GM21447 (cell line): Measurements from ENCODE around the gene RNASE4.
A peak's percentile ranks its signal among the peaks of the same experiment; 100 is the strongest.
"Not testable (repeated sequence)": the region's sequence is repeated elsewhere in the genome, so short reads cannot be mapped to it uniquely, and the experiment has no call there.

Experiments used
- ATAC-seq: cut with Tn5 transposase; IDR thresholded peaks from one replicate; pipeline ENCODE4 v1.9.1; 2021; ENCODE audit not compliant: unreplicated experiment

Gene RNASE4

DNA sequence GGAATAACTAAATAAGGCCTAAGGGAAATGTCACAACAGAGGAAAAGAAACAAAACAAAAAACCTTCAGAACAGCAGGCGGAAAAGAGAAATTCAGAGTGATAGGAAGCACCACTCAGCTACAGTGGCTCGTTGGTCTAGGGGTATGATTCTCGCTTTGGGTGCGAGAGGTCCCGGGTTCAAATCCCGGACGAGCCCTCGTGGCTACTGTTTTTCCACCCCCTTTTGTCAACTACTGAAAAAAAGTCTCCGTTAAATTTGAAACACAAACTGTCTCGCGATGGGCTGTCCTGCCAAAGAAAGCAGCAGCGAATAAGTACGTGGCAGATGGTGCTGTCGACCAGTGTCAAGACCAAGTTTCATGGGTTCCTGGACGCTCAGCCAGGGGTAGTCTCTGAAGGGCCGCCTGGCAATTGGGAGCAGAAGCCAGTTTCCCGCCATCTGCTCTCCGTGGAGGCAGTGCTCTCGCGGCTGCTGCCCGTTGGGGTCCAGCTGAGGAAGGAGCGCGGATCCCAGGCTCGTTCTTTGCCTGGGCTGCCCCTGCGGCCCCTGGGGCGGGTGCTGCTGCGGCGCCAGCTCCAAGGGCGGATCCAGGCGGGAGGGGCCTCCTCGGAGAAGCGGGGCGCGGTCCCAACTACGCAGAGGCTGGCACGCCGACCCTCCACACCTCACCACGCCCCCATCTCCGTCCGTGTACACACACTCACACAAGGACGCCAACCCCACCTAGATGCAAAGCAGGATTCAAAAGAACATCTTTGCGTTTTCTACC, at the start of gene RNASE4:
Gene RNASE4 (plus strand): TSS at position 670 of the 771 bp plus-strand sequence. CDS start 14,812 bp downstream, outside the sequence.
- no peak for ATAC-seq

GRCh38 chr14:20641591-20641990, 42.8 kb upstream of the RNASE4 start, which contains the start of gene OR6S1:
TSS of gene OR6S1 (minus strand) at chr14:20641691. CDS start at chr14:20641691, 0 bp downstream.
- ATAC-seq, result no peak

DNA sequence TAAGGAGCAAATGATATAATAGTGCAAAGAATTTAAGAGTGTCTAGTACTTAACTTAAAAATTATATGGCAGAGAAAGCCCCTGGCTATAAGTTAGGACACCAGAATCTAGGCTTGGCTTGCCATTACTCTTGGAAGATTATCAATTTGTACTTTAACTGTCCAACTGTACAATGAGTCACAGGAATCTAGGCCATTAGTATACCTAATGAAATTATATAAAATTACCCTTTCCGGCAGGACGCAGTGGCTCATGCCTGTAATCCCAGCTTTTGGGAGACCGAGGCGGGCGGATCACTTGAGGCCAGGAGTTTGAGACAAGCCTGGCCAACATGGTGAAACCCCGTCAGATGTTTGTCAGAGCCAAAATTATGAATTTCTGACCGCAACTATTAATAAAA, 42.2 kb upstream of the RNASE4 start:
- ATAC-seq, result no peak

DNA sequence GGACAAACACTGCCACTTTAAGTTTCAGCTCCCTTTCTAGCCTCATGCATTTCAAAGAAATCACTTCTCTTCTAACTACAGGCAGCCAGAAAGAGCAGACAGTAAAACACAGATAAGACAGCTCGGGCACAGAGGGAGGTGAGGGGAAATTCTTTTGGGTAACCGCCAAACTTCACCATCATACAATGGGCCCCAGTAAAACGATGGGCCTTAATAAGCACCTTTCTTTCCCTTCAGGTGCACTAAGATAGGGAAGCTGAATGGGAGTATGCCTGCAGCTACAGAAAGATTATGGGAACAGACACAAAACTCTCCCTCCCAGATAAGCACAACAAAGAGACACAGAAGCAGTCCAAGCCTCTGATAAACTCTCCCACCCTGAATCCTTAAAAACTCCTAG, 41.6 kb upstream of the RNASE4 start:
- ATAC-seq, result not testable (repeated sequence)

- ATAC-seq, result no peak
Measured at GRCh38 chr14:20644520-20644919, 39.8 kb upstream of the RNASE4 start.

DNA sequence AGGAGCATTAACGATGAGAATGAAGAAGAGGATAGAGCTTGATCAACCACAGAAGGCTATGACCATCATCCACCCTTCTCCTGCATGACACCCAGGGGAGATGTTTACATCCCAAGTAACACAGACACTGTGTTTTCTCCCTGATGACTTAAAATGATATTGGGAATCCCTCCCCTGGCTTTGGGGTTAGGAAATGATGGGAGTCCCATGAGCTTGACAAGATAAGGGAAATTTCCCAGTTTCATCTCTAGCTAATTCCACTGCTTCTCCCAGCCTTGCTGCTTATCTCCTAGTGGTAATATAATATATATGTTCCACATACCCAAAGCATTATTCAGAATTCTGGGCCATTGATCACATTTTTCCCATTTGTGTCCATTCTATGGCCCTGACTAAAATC, 38.9 kb upstream of the RNASE4 start:
- no peak for ATAC-seq

DNA sequence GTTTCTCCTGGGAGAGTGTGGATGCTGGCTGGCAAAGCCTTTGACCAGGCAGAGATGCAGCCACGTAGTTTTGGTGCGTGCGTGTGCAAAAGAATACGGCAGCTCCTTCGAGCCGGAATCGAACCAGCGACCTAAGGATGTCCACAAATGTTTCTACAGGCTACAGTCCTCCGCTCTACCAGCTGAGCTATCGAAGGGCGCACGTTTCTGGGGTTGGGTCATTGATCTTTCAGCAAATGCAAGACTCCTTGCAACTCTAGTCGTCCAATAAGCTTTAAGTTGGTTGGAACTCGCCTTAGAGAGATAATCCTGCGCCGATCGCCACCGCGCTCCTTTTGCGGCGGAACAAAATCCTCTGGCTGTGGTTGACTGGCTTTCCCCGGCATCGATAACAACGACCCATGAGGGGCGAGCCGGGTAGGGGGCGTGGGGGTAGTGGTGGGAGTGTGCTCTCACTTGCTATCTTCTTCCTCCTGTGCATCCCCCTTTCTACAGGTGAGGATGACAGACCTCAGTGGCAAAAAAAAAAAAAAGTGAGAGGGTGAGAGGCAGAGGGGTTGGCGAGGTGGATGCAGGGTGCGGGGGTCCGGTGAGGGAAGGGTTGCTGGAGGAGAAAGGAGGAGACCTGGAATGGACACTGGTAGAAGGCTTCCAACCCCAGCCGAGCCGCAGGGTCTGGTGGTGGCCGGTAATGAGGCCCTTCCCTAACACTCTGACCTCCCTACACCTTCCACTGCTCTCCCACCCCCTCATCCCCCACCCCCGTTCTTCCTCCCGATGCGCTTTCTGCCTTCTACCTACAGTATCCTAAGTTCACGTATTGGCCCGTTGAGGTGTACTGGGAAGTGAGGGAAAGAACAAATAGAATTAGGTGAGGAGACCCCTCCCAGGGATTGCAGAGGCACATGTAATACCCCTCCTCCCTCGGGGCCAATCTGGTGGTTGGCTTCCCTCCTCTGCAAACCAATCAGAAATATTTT, 31.1 kb upstream of the RNASE4 start:
- peak; percentile 55 for ATAC-seq

- ATAC-seq, result no peak
Measured at GRCh38 chr14:20655851-20656250, 28.5 kb upstream of the RNASE4 start.

GRCh38 chr14:20656274-20656673, 28.1 kb upstream of the RNASE4 start:
- ATAC-seq, result no peak

GRCh38 chr14:20657216-20658211, 26.8 kb upstream of the RNASE4 start:
- ATAC-seq, result no peak

DNA sequence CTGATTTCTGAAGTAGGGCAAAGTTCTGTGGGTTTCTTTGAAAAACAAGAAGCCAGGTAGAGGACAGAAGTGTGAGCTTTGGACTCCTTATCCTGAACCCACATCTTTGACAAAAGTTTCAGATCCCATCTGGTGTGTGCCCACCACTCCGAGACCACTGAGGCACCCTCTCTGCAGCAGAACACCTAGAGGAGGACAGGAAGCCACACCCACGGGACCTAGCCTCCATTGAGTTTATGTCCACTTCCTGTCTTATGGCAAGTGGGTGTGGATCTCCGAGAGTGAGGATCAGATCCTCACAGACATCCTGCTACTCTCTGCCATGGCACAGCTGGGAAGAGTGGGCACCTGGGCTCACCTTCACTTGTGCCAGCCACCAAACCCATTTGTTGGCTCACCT, 26.1 kb upstream of the RNASE4 start:
- no peak for ATAC-seq

DNA sequence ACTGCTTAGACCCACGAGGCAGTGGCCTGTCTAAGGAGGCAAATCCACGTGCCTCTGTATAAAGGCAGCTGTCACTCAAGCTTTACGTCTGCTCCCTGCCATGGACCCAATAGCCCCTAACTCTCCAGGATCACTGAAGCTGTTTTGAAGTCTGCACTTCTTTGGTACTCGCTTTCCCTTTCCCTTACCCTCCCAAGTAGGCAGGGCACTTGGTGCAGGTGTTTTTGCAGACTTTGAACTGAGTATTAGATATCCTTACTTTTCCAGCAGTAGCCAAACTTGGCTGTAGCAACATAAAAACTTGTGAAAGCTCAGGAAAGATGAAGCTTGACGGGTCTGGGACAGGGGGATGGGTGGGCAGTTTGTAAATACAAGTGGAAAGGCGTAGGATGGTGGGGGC, 25.0 kb upstream of the RNASE4 start:
- no peak for ATAC-seq

GRCh38 chr14:20659813-20660395, 24.5 kb upstream of the RNASE4 start:
- ATAC-seq, result no peak

- no peak for ATAC-seq
Measured at GRCh38 chr14:20661197-20661596, 23.2 kb upstream of the RNASE4 start.

GRCh38 chr14:20662968-20663732, 21.2 kb upstream of the RNASE4 start:
- ATAC-seq, result peak; percentile 43

GRCh38 chr14:20666400-20666961, 17.9 kb upstream of the RNASE4 start:
- not testable (repeated sequence) for ATAC-seq

- ATAC-seq, result peak; percentile 68
Measured at GRCh38 chr14:20667957-20668356, 16.4 kb upstream of the RNASE4 start.

- no peak for ATAC-seq
Measured at GRCh38 chr14:20668969-20669368, 15.4 kb upstream of the RNASE4 start.
